Liver (tissue), 9 donors: ENCODE data around the gene SLC6A2. TPM values are rescaled to one million over a fixed set of nuclear protein-coding genes. Genes with fewer than 3 reads are reported as not detected.

Experiments used
- DNase-seq: peaks from one replicate; pipeline ENCODE4 v3.0.0-alpha.2; 2017; ENCODE audit warnings: low spot score
- H3K27ac ChIP-seq, 2 donors: one replicate each; pipeline ENCODE4 v1.7.0; 2013; ENCODE audit warnings: inconsistent platforms in 2 of 2, low read length in 2 of 2, control low read depth in 1 of 2, low read depth in 1 of 2, mild to moderate bottlenecking in 1 of 2
- H3K27me3 ChIP-seq, 4 donors: one replicate each; pipeline versions ENCODE4 v1.6.1 to v1.7.0; 2013; ENCODE audit warnings: low read length in 3 of 4, inconsistent platforms in 1 of 4, mild to moderate bottlenecking in 1 of 4, moderate library complexity in 1 of 4; ENCODE audit not compliant: control insufficient read depth in 4 of 4, insufficient read depth in 4 of 4
- H3K36me3 ChIP-seq, 4 donors: one replicate each; pipeline versions ENCODE4 v1.6.1 to v1.7.0; 2013; ENCODE audit warnings: low read length in 3 of 4, mild to moderate bottlenecking in 3 of 4, low read depth in 1 of 4, moderate library complexity in 1 of 4; ENCODE audit not compliant: control insufficient read depth in 4 of 4, insufficient read depth in 3 of 4
- H3K4me1 ChIP-seq, 4 donors: one replicate each; pipeline versions ENCODE4 v1.6.1 to v1.7.0; 2013; ENCODE audit warnings: low read length in 3 of 4, mild to moderate bottlenecking in 3 of 4, moderate library complexity in 1 of 4; ENCODE audit not compliant: control insufficient read depth in 4 of 4, insufficient read depth in 4 of 4
- H3K4me3 ChIP-seq, 3 donors: one replicate each; pipeline versions ENCODE4 v1.6.1 to v1.7.0; 2013; ENCODE audit warnings: low read length in 3 of 3, control low read depth in 1 of 3, low read depth in 1 of 3, mild to moderate bottlenecking in 1 of 3
- H3K9ac ChIP-seq, 2 donors: one replicate each; pipeline ENCODE4 v1.7.0; 2013; ENCODE audit warnings: low read length in 2 of 2, mild to moderate bottlenecking in 2 of 2, moderate library complexity in 2 of 2, control low read depth in 1 of 2, low read depth in 1 of 2
- H3K9me3 ChIP-seq, 4 donors: one replicate each; pipeline versions ENCODE4 v1.6.1 to v1.7.0; 2013; ENCODE audit warnings: low read length in 3 of 4; ENCODE audit not compliant: control insufficient read depth in 4 of 4
- EGR1 ChIP-seq, 2 donors: IDR thresholded peaks; 2 replicates each; pipeline ENCODE4 v1.6.1; 2016 to 2018; ENCODE audit warnings: antibody characterized with exemption in 2 of 2, low read depth in 2 of 2
- FOXA1 ChIP-seq: IDR thresholded peaks from 2 replicates; pipeline ENCODE4 v1.6.1; 2016; ENCODE audit warnings: antibody characterized with exemption
- GABPA ChIP-seq, 2 donors: IDR thresholded peaks in 1 of 2; conservative IDR thresholded peaks in 1 of 2; 2 replicates each; pipeline ENCODE4 v1.6.1; 2016; ENCODE audit warnings: antibody characterized with exemption in 2 of 2, mild to moderate bottlenecking in 1 of 2, moderate library complexity in 1 of 2
- HNF4A ChIP-seq, 2 donors: conservative IDR thresholded peaks; 2 replicates each; pipeline ENCODE4 v1.6.1; 2016; ENCODE audit warnings: antibody characterized with exemption in 2 of 2, mild to moderate bottlenecking in 2 of 2
- JUND ChIP-seq, 2 donors: IDR thresholded peaks; 2 replicates each; pipeline ENCODE4 v1.6.1; 2016; ENCODE audit warnings: antibody characterized with exemption in 2 of 2
- MAX ChIP-seq: IDR thresholded peaks from 2 replicates; pipeline ENCODE4 v1.6.1; 2016; ENCODE audit warnings: antibody characterized with exemption
- NR2F2 ChIP-seq: IDR thresholded peaks from 2 replicates; pipeline ENCODE4 v1.6.1; 2016; ENCODE audit warnings: antibody characterized with exemption
- RXRA ChIP-seq, 2 donors: IDR thresholded peaks; 2 replicates each; pipeline ENCODE4 v1.6.1; 2017 to 2018; ENCODE audit warnings: antibody characterized with exemption in 2 of 2, mild to moderate bottlenecking in 1 of 2
- SP1 ChIP-seq: IDR thresholded peaks from 2 replicates; pipeline ENCODE4 v1.6.1; 2018; ENCODE audit warnings: antibody characterized with exemption, mild to moderate bottlenecking
- TAF1 ChIP-seq: conservative IDR thresholded peaks from 2 replicates; pipeline ENCODE4 v1.6.1; 2016; ENCODE audit warnings: antibody characterized with exemption, mild to moderate bottlenecking
- YY1 ChIP-seq: IDR thresholded peaks from 2 replicates; pipeline ENCODE4 v1.6.1; 2016; ENCODE audit warnings: antibody characterized with exemption, mild to moderate bottlenecking
- ZBTB33 ChIP-seq: IDR thresholded peaks from 2 replicates; pipeline ENCODE4 v1.6.1; 2016; ENCODE audit warnings: antibody characterized with exemption
- WGBS: extraction: QIAGEN DNeasy Blood & Tissue Kit; methylation state at CpG from one replicate; pipeline ENCODE4 v1.1.7; 2013; 5-methylcytosine and 5-hydroxymethylcytosine counted together
- polyA plus RNA-seq, 2 donors: library from polyadenylated mRNA; stranded (reverse) in 1 of 2; unstranded in 1 of 2; fragments of 200-250 nt in 1 of 2; fragments of >200 nt in 1 of 2; fragmentation: Nextera tagmentation in 1 of 2; extraction: Ambion mirVana in 1 of 2; gene quantifications; one replicate each; pipeline versions ENCODE4 v1.2.1 to v1.2.3, GENCODE V29; 2013 to 2015
- total RNA-seq, 2 donors: library from RNA; depleted of rRNA; stranded (reverse); fragments of >200 nt; gene quantifications; one replicate each; pipeline ENCODE4 v1.2.3, GENCODE V29; 2014
- TF ChIP-seq, protein P1 (sequence below): fragments of 150-350 bp; IDR thresholded peaks from 2 replicates; pipeline ENCODE4 v1.5.1; 2017; ENCODE audit warnings: improper control_type of control experiment, low read depth, low read length; ENCODE audit not compliant: missing input control
- TF ChIP-seq, protein P2 (sequence below): IDR thresholded peaks from 2 replicates; pipeline ENCODE4 v1.6.1; 2016; ENCODE audit warnings: antibody characterized with exemption, mild to moderate bottlenecking
- donor health status: healthy.
- donor health status: healthy.
- donor health status: healthy.
- donor health status: healthy.
- donor health status: healthy.

SLC6A2 gene
- total and polyA plus RNA-seq, 4 donors: under 0.01 to 0.10 (median 0.07) TPM; not detected in 1

GRCh38 chr16:55671206-55671973 is 15.6 kb downstream of the SLC6A2 start:
- TF ChIP-seq TAF1 (no peak), RXRA (IDR thresholded peaks at IDR 0.05) (no peak), FOXA1 (no peak)
- TF ChIP-seq, protein P1, sequence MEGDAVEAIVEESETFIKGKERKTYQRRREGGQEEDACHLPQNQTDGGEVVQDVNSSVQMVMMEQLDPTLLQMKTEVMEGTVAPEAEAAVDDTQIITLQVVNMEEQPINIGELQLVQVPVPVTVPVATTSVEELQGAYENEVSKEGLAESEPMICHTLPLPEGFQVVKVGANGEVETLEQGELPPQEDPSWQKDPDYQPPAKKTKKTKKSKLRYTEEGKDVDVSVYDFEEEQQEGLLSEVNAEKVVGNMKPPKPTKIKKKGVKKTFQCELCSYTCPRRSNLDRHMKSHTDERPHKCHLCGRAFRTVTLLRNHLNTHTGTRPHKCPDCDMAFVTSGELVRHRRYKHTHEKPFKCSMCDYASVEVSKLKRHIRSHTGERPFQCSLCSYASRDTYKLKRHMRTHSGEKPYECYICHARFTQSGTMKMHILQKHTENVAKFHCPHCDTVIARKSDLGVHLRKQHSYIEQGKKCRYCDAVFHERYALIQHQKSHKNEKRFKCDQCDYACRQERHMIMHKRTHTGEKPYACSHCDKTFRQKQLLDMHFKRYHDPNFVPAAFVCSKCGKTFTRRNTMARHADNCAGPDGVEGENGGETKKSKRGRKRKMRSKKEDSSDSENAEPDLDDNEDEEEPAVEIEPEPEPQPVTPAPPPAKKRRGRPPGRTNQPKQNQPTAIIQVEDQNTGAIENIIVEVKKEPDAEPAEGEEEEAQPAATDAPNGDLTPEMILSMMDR: no peak
- H3K27ac ChIP-seq: no peak overlapping the region
- no peaks in the 10 kb centered on the region for H3K36me3 ChIP-seq
- H3K9ac ChIP-seq: no peak overlapping the region
- no peaks in the 10 kb centered on the region for H3K4me1 ChIP-seq
- DNase-seq: no peak
- no peak overlapping the region for H3K4me3 ChIP-seq
- no peaks in the 10 kb centered on the region for H3K9me3 ChIP-seq
- 91% methylated on average over 26 of the region's 26 CpGs for WGBS
- H3K27me3 ChIP-seq: no peaks in the 10 kb centered on the region

- 93% methylated on average over 10 of the region's 10 CpGs for WGBS
- H3K27ac ChIP-seq: no peak overlapping the region
Measured at GRCh38 chr16:55671974-55672280, 16.1 kb downstream of the SLC6A2 start.

More at GRCh38 chr16:55671974-55672280, 16.1 kb downstream of the SLC6A2 start:
- H3K4me3 ChIP-seq: no peak overlapping the region
- no peaks in the 10 kb centered on the region for H3K9me3 ChIP-seq
- H3K4me1 ChIP-seq: no peaks in the 10 kb centered on the region
- no peak for DNase-seq
- no peaks in the 10 kb centered on the region for H3K27me3 ChIP-seq
- H3K9ac ChIP-seq: no peak overlapping the region
- TF ChIP-seq MAX: no peak
- TF ChIP-seq FOXA1: no peak
- no peak for TF ChIP-seq JUND (IDR thresholded peaks at IDR 0.05)
- no peak for TF ChIP-seq ZBTB33
- no peak for TF ChIP-seq YY1
- TF ChIP-seq EGR1 (IDR thresholded peaks at IDR 0.05; ENCODE audit: low read depth in 2 of 2): no peak
- no peak for TF ChIP-seq TAF1
- no peak for TF ChIP-seq RXRA (IDR thresholded peaks at IDR 0.05)
- TF ChIP-seq SP1: no peak
- no peak for TF ChIP-seq NR2F2
- TF ChIP-seq, protein P2, sequence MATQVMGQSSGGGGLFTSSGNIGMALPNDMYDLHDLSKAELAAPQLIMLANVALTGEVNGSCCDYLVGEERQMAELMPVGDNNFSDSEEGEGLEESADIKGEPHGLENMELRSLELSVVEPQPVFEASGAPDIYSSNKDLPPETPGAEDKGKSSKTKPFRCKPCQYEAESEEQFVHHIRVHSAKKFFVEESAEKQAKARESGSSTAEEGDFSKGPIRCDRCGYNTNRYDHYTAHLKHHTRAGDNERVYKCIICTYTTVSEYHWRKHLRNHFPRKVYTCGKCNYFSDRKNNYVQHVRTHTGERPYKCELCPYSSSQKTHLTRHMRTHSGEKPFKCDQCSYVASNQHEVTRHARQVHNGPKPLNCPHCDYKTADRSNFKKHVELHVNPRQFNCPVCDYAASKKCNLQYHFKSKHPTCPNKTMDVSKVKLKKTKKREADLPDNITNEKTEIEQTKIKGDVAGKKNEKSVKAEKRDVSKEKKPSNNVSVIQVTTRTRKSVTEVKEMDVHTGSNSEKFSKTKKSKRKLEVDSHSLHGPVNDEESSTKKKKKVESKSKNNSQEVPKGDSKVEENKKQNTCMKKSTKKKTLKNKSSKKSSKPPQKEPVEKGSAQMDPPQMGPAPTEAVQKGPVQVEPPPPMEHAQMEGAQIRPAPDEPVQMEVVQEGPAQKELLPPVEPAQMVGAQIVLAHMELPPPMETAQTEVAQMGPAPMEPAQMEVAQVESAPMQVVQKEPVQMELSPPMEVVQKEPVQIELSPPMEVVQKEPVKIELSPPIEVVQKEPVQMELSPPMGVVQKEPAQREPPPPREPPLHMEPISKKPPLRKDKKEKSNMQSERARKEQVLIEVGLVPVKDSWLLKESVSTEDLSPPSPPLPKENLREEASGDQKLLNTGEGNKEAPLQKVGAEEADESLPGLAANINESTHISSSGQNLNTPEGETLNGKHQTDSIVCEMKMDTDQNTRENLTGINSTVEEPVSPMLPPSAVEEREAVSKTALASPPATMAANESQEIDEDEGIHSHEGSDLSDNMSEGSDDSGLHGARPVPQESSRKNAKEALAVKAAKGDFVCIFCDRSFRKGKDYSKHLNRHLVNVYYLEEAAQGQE: no peak
- TF ChIP-seq HNF4A (conservative IDR thresholded peaks at IDR 0.05): no peak
- TF ChIP-seq, protein P1: no peak
- no peak for TF ChIP-seq GABPA (IDR thresholded peaks at IDR 0.05 in 1 of 2, conservative IDR thresholded peaks at IDR 0.05 in 1 of 2)
- no peaks in the 10 kb centered on the region for H3K36me3 ChIP-seq
